HG02678 (cell line): ENCODE results near the gene ANGPTL8.

ENCODE experiments used
- ATAC-seq: cut with Tn5 transposase; IDR thresholded peaks from one replicate; pipeline ENCODE4 v1.9.1; 2021; ENCODE audit warnings: mild to moderate bottlenecking, moderate library complexity; ENCODE audit not compliant: unreplicated experiment

ANGPTL8 gene

DNA sequence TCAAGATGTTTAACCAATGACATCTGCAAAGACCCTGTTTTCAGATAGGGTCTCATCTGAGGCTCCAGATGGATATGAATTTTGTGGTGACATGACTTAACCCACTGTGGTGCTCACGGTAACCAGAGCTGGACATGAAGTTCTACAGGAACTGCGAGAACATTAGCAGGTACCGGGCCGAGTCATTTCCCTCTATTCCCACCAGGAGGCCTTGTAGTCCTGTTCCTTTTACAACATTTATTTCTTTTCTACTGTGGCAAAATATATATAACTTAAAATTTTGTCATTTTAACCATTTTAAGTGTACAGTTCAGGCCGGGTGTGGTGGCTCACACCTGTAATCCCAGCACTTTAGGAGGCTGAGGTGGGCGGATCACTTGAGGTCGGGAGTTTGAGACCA lies 48.9 kb downstream of the ANGPTL8 start:
- no peak for ATAC-seq

DNA sequence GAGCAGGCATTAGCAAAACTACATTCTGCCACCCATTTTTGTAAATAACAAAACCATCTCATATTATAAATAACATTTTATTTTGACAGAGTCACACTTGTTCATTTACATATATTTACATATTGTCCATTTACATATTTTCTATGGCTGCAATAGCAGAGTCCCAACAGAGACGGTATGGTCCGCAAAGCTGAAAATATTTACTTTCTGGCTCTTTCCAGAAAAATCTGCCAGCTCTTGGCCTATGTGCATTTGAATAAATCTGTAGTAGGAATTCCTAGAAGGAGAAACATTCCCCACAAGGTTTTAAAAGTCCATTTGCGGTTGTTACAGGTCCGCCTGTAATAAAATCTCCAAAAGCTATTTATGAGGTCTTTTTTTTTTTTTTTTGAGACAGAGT lies 50.8 kb downstream of the ANGPTL8 start:
- no peak for ATAC-seq

DNA sequence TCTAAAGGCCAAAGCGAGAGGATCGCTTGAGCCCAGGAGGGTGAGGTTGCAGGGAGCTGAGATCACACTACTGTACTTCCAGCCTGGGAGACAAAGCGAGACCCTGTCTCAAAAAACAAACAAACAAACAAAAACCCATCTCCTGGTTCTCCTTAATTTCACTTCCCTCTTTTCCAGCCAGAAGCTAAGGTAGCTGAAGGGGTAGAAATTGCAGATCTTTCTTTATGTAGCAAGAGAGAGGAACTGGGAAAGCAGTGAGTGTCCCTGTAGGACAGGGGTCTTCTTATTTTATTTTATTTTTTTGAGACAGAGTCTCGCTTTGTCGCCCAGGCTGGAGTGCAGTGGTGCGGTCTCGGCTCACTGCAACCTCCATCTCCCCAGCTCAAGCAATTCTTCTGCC lies 52.0 kb downstream of the ANGPTL8 start:
- ATAC-seq: no peak
